Panc1 (cell line): ENCODE measurements around the gene SPTSSA.

Experiments used
- POLR2AphosphoS5 ChIP-seq: IDR thresholded peaks from 2 replicates; pipeline ENCODE4 v1.6.1; 2012; ENCODE audit warnings: mild to moderate bottlenecking, low read depth, low read length, moderate library complexity
- SIN3A ChIP-seq: IDR thresholded peaks from 2 replicates; pipeline ENCODE4 v1.6.1; 2012; ENCODE audit warnings: low read depth, mild to moderate bottlenecking, low read length, moderate library complexity, borderline replicate concordance; ENCODE audit not compliant: insufficient read depth
- TCF7L2 ChIP-seq: IDR thresholded peaks from 2 replicates; pipeline ENCODE4 v1.6.1; 2011; ENCODE audit warnings: mild to moderate bottlenecking, low read depth, low read length, inconsistent platforms
- TF ChIP-seq, protein P1 (sequence below): fragments of 450-650 bp; IDR thresholded peaks from 2 replicates; pipeline ENCODE4 v1.5.1; 2017; ENCODE audit warnings: mild to moderate bottlenecking
- TF ChIP-seq, protein P2 (sequence below), 2 experiments: IDR thresholded peaks; 2 replicates each; pipeline ENCODE4 v1.6.1; 2011 to 2012; ENCODE audit warnings: low read depth in 2 of 2, control low read depth in 1 of 2, low read length in 1 of 2, mild to moderate bottlenecking in 1 of 2, moderate library complexity in 1 of 2; ENCODE audit not compliant: insufficient read depth in 1 of 2

DNA sequence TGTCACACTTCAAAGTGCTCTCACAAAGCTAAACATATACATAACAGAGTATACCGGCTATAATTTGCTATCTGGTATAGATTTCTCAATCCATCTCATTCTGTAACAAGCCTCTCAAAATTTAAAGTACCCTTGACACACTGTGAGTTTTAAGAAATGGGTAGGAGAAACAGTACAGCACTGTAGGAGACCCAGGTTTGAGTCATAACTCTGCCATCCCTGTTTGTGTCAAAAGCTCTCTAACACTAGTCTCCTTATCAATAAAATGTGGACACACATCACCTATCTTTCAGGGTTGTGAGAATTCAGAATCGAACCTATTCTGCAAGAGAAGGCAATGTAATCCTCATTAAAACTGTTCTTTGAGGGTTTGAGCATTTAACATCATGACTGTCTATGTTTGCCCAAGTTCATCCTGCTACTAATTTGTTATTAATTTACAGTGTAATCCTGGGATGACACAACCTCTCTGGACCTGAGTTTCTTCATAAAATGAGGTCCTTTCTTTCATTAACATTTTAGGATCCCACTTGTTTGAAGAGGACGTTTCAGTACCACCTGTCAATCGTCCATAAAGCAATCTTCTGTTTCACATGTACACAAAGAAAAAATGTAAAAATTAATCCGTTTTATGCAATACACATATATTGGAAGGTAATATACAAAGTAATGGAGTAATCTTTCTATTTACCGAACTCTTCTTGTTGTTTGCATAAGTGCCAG is 12.1 kb downstream of the SPTSSA start:
- TF ChIP-seq POLR2AphosphoS5 (no peak), SIN3A (no peak), TCF7L2 (no peak)
- TF ChIP-seq, protein P1, sequence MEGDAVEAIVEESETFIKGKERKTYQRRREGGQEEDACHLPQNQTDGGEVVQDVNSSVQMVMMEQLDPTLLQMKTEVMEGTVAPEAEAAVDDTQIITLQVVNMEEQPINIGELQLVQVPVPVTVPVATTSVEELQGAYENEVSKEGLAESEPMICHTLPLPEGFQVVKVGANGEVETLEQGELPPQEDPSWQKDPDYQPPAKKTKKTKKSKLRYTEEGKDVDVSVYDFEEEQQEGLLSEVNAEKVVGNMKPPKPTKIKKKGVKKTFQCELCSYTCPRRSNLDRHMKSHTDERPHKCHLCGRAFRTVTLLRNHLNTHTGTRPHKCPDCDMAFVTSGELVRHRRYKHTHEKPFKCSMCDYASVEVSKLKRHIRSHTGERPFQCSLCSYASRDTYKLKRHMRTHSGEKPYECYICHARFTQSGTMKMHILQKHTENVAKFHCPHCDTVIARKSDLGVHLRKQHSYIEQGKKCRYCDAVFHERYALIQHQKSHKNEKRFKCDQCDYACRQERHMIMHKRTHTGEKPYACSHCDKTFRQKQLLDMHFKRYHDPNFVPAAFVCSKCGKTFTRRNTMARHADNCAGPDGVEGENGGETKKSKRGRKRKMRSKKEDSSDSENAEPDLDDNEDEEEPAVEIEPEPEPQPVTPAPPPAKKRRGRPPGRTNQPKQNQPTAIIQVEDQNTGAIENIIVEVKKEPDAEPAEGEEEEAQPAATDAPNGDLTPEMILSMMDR, result no peak
- TF ChIP-seq, protein P2, sequence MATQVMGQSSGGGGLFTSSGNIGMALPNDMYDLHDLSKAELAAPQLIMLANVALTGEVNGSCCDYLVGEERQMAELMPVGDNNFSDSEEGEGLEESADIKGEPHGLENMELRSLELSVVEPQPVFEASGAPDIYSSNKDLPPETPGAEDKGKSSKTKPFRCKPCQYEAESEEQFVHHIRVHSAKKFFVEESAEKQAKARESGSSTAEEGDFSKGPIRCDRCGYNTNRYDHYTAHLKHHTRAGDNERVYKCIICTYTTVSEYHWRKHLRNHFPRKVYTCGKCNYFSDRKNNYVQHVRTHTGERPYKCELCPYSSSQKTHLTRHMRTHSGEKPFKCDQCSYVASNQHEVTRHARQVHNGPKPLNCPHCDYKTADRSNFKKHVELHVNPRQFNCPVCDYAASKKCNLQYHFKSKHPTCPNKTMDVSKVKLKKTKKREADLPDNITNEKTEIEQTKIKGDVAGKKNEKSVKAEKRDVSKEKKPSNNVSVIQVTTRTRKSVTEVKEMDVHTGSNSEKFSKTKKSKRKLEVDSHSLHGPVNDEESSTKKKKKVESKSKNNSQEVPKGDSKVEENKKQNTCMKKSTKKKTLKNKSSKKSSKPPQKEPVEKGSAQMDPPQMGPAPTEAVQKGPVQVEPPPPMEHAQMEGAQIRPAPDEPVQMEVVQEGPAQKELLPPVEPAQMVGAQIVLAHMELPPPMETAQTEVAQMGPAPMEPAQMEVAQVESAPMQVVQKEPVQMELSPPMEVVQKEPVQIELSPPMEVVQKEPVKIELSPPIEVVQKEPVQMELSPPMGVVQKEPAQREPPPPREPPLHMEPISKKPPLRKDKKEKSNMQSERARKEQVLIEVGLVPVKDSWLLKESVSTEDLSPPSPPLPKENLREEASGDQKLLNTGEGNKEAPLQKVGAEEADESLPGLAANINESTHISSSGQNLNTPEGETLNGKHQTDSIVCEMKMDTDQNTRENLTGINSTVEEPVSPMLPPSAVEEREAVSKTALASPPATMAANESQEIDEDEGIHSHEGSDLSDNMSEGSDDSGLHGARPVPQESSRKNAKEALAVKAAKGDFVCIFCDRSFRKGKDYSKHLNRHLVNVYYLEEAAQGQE (IDR thresholded peaks at IDR 0.05; ENCODE audit: insufficient read depth in 1 of 2, low read depth in 2 of 2, low read length in 1 of 2), result no peak
